ENCODE results near the gene EMILIN3.

The EMILIN3 gene

DNA sequence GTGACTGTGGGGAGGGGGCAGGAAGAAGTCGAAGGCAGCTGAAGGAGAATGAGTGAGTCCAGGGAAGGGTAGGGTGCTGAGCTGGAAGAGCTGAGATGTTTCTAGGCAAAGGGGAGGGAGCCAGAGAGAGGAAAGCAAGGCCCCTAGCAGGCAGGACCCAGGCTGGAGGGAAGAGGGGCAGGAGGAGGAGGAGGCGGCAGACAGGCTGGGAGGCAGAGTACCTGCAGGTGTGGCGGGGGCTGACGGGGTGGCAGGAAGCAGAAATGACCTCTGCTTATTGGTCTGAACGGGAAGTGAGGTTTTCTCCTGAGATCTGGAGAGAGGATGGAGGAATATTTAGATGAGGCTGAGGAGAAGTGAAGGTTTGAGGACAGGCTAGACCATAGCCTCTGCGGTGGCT is 10.7 kb upstream of the EMILIN3 start:
- TF ChIP-seq, protein P1, sequence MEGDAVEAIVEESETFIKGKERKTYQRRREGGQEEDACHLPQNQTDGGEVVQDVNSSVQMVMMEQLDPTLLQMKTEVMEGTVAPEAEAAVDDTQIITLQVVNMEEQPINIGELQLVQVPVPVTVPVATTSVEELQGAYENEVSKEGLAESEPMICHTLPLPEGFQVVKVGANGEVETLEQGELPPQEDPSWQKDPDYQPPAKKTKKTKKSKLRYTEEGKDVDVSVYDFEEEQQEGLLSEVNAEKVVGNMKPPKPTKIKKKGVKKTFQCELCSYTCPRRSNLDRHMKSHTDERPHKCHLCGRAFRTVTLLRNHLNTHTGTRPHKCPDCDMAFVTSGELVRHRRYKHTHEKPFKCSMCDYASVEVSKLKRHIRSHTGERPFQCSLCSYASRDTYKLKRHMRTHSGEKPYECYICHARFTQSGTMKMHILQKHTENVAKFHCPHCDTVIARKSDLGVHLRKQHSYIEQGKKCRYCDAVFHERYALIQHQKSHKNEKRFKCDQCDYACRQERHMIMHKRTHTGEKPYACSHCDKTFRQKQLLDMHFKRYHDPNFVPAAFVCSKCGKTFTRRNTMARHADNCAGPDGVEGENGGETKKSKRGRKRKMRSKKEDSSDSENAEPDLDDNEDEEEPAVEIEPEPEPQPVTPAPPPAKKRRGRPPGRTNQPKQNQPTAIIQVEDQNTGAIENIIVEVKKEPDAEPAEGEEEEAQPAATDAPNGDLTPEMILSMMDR (IDR thresholded peaks at IDR 0.05; ENCODE audit: low read depth, low read length) = no peak

DNA sequence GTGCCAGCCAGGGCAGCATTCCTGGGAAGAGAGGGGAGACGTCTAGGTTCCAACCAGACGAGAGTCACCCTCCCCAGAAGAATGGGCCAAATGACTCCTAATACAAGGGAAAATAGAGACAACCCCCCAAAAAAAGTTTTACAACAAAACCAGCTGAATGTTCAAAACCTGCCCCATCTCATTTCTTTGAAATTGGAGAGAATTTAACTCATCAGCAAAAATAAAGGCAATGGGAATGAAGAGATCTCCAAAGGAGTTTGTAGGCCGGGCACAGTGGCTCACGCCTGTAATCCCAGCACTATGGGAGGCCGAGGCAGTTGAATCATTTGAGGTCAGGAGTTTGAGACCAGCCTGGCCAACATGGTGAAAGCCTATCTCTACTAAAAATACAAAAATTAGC is 9.7 kb upstream of the EMILIN3 start:
- no peak overlapping the region for H3K4me3 ChIP-seq (ENCODE audit: low read depth, low read length)
- TF ChIP-seq, protein P1 (IDR thresholded peaks at IDR 0.05; ENCODE audit: low read depth, low read length) = no peak

More for the DNA sequence above, 10.7 kb upstream of the EMILIN3 start:
- no peak overlapping the region for H3K4me3 ChIP-seq (ENCODE audit: low read depth, low read length)

DNA sequence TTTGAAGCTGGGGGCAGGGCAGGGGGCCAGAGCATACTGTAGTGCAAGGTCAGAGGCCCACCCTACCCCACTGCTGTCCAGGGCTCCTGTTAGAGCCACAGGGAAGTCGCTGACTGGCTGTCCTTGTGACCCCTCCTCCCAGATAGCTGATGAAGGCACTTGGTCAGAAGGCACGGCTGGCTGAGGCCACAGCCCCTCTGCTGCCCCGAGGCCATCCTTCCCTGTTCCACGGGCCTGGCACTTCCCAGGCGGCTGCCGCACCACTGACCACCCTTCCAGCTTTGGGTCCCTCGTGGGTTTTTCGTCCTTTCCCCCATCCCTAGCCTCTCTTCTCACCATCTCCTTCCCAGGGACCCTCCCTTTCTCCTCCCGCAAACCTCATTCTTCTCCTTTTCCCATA is 9.2 kb upstream of the EMILIN3 start:
- H3K4me3 ChIP-seq (ENCODE audit: low read depth, low read length) = no peak overlapping the region
- TF ChIP-seq, protein P1 (IDR thresholded peaks at IDR 0.05; ENCODE audit: low read depth, low read length) = no peak

DNA sequence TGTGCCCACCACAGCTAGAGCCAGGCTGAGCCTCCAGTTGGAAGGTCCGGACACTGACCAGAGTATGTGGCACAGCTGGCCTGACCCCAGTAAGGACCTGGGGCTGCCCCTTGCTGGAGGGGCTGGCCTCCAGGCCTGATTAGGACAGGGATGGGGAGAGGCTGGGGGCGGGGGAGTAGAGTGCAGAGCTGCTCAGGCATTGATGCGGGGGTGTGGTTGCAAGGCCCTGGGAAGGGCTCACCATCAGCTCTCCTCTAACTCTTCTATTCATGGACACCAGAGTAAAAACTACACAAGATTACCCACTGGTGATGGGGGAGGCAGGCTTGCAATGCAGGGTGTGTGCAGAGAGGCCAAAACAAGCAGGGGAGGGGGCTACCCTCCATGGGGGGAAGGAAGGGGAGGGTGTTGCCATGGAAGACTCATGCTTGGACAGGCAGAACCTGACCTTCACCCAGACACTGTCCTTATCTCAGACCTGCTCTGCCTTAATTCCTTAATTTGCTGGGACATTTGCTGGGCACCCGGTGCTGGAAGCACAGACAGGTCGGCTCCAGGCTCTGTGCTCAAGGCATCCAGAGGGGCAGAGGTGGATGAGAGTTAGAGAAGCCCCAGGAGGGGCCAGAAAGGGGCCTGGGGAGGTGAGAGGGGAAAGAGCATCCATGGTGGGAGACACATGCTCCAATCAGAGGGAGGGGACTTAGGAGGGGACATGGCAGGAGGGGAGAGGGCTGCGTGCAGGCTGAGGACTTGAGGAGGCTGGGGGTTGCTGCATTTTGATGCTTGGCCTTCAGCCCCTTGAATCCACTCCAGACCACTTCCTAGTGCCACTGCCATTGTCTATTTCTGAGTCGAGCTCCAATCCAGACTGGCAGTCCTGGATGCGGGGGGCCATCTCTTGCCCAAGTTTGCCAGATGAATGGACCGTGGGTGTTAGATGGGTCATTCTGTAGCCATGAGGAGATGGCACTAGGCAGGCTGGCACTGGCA is 7.6 kb upstream of the EMILIN3 start:
- no peak overlapping the region for H3K4me3 ChIP-seq (ENCODE audit: low read depth, low read length)
- TF ChIP-seq, protein P1 (IDR thresholded peaks at IDR 0.05; ENCODE audit: low read depth, low read length) = no peak

DNA sequence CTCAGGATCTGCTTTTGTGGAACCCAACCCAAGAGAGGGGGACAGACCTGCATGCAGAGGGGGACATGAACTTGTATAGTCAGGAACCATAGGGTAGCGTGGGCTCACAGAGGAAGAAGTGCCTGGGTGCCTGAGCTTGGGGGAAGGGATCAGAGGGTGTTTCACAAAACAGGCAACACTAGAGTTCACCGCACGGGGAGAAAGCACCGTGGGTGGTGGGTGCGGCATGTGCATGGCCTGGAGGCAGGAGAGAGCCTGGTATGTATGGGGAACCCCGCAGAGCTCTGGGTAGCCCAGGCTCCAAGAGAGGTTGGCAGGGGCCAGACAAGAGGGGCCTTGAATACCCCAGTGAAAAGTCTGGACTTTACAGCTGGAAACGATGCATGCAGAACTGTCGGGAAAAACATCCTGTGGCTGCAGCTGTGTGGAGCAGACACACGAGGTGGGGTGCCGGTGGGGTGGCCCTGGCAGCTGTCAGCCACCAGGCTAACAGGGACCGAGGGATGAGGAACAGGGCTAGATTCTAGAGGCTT is 6.7 kb upstream of the EMILIN3 start:
- TF ChIP-seq, protein P1 (IDR thresholded peaks at IDR 0.05; ENCODE audit: low read depth, low read length) = no peak
- no peak overlapping the region for H3K4me3 ChIP-seq (ENCODE audit: low read depth, low read length)

DNA sequence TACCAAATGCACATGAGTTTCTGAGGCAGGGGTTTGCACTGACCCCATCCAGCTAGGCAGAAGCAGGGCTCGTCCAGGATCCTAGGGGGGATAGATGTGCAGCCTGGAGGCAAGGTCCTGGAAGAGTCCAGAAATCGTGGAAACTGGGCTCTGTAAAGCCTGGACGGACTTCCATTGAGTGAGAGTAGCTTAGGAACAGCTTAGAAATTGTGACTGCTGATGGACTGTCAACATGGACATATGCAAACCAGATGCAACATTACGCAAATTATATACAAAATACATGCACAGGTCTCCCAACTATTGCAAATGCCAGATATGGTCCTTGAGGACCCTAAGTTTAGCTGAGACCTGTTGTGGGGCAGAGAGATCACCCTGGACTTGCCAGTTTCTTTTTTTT is 4.8 kb upstream of the EMILIN3 start:
- TF ChIP-seq, protein P1 (IDR thresholded peaks at IDR 0.05; ENCODE audit: low read depth, low read length) = no peak
- no peak overlapping the region for H3K4me3 ChIP-seq (ENCODE audit: low read depth, low read length)

DNA sequence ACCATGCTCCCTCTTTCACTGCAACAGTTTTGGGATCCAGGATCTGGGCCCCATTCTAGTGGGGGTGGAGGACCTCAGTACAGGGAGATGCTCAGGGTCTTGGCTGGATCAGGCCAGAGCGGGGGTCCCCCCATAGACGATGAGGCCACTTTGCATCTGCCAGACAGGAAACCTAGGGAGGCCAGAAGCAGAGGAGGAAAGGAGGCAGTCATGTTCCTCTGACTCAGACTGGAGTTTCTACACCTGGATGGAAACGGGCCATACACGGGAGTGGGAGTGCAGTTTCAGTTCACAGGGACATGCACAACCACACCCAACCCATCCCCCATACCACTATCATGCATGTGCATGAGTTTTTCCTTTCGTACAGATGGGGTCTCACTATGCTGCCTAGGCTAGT is 3.6 kb upstream of the EMILIN3 start:
- H3K4me3 ChIP-seq (ENCODE audit: low read depth, low read length) = no peak overlapping the region
- TF ChIP-seq, protein P1 (IDR thresholded peaks at IDR 0.05; ENCODE audit: low read depth, low read length) = no peak

All from WI38 (cell line).